Measurements from ENCODE around the gene MYO5B.

Gene MYO5B

GRCh38 chr18:50080316-50080715 is 114.6 kb downstream of the MYO5B start:
- H4K8ac ChIP-seq (ENCODE audit: low read depth, low read length), result no peak overlapping the region
- peaks cover 0 to 1% of the 10 kb centered on the region in 2 donors for H3K4me1 ChIP-seq (ENCODE audit: control insufficient read depth in 2 of 2, insufficient read depth in 1 of 2, low read depth in 1 of 2, low read length in 2 of 2)
- H3K4ac ChIP-seq (ENCODE audit: low read length), result no peak overlapping the region
- no peak overlapping the region for H3K4me3 ChIP-seq (ENCODE audit: low read length in 2 of 2)
- no peak overlapping the region for H3K14ac ChIP-seq (ENCODE audit: low read length)
- DNase-seq (ENCODE audit: low spot score), result no peak
- no peak overlapping the region for H2BK15ac ChIP-seq (ENCODE audit: low read length)
- H3K23ac ChIP-seq (ENCODE audit: low read depth, low read length, poor library complexity), result no peak overlapping the region
- H3K79me1 ChIP-seq (ENCODE audit: low read depth, low read length), result no peaks in the 10 kb centered on the region
- H3K27me3 ChIP-seq (ENCODE audit: control insufficient read depth in 3 of 3, insufficient read depth in 3 of 3, low read depth in 1 of 3, low read length in 3 of 3), result peaks cover 0 to 5% (median 0%) of the 10 kb centered on the region in 3 experiments
- H3K36me3 ChIP-seq (replicated peaks in 1 of 2; ENCODE audit: control insufficient read depth in 2 of 2, insufficient read depth in 2 of 2, low read length in 2 of 2), result no peaks in the 10 kb centered on the region
- H4K91ac ChIP-seq (ENCODE audit: low read depth, low read length, poor library complexity), result no peak overlapping the region
- H3K27ac ChIP-seq (replicated peaks; ENCODE audit: low read length), result no peak overlapping the region
- no peak overlapping the region for H2AK5ac ChIP-seq (ENCODE audit: low read depth, low read length)
- no peak overlapping the region for H2BK12ac ChIP-seq (ENCODE audit: low read length)
- H3K18ac ChIP-seq (ENCODE audit: low read length), result no peak overlapping the region
- H3K9me3 ChIP-seq (replicated peaks in 1 of 2; ENCODE audit: control insufficient read depth in 2 of 2, insufficient read depth in 1 of 2, low read depth in 1 of 2, low read length in 2 of 2), result no peaks in the 10 kb centered on the region
- no CpG with 5 or more reads among the region's 4 CpGs for WGBS, 2 donors (ENCODE audit: extremely low coverage in 2 of 2, insufficient read length in 2 of 2, insufficient replicate concordance in 1 of 2)
- no peak overlapping the region for H3K4me2 ChIP-seq (ENCODE audit: insufficient read depth, low read length, poor library complexity, severe bottlenecking)
- H2BK120ac ChIP-seq (ENCODE audit: low read depth, low read length), result no peak overlapping the region
- no peak overlapping the region for H2AFZ ChIP-seq (ENCODE audit: low read length)
- H3K9ac ChIP-seq (ENCODE audit: low read depth, low read length, poor library complexity), result no peak overlapping the region
- H2BK5ac ChIP-seq (ENCODE audit: low read length), result no peak overlapping the region

GRCh38 chr18:50079571-50080295 is 115.2 kb downstream of the MYO5B start:
- no peak overlapping the region for H4K8ac ChIP-seq (ENCODE audit: low read depth, low read length)

GRCh38 chr18:50076277-50076676 is 118.7 kb downstream of the MYO5B start:
- WGBS, 2 donors (ENCODE audit: extremely low coverage in 2 of 2, insufficient read length in 2 of 2, insufficient replicate concordance in 1 of 2), result no CpG with 5 or more reads among the region's 6 CpGs

More at GRCh38 chr18:50079571-50080295, 115.2 kb downstream of the MYO5B start:
- Histone ChIP-seq H2AK5ac (ENCODE audit: low read depth, low read length) (no peak overlapping the region), H4K91ac (ENCODE audit: low read depth, low read length, poor library complexity) (no peak overlapping the region), H3K23ac (ENCODE audit: low read depth, low read length, poor library complexity) (no peak overlapping the region), H3K4ac (ENCODE audit: low read length) (no peak overlapping the region), H3K18ac (ENCODE audit: low read length) (no peak overlapping the region), H3K4me2 (ENCODE audit: insufficient read depth, low read length, poor library complexity, severe bottlenecking) (no peak overlapping the region), H3K36me3 (replicated peaks in 1 of 2; ENCODE audit: control insufficient read depth in 2 of 2, insufficient read depth in 2 of 2, low read length in 2 of 2) (no peaks in the 10 kb centered on the region), H3K4me1 (ENCODE audit: control insufficient read depth in 2 of 2, insufficient read depth in 1 of 2, low read depth in 1 of 2, low read length in 2 of 2) (peaks cover 0 to 1% of the 10 kb centered on the region in 2 donors), H3K4me3 (ENCODE audit: low read length in 2 of 2) (no peak overlapping the region), H3K14ac (ENCODE audit: low read length) (no peak overlapping the region), H2AFZ (ENCODE audit: low read length) (no peak overlapping the region), H3K9ac (ENCODE audit: low read depth, low read length, poor library complexity) (no peak overlapping the region), H2BK5ac (ENCODE audit: low read length) (no peak overlapping the region), H3K9me3 (replicated peaks in 1 of 2; ENCODE audit: control insufficient read depth in 2 of 2, insufficient read depth in 1 of 2, low read depth in 1 of 2, low read length in 2 of 2) (no peaks in the 10 kb centered on the region), H2BK15ac (ENCODE audit: low read length) (no peak overlapping the region), H2BK12ac (ENCODE audit: low read length) (no peak overlapping the region), H3K79me1 (ENCODE audit: low read depth, low read length) (no peaks in the 10 kb centered on the region), H2BK120ac (ENCODE audit: low read depth, low read length) (no peak overlapping the region), H3K27ac (replicated peaks; ENCODE audit: low read length) (no peak overlapping the region), H3K27me3 (ENCODE audit: control insufficient read depth in 3 of 3, insufficient read depth in 3 of 3, low read depth in 1 of 3, low read length in 3 of 3) (peaks cover 0 to 5% (median 0%) of the 10 kb centered on the region in 3 experiments)
- DNase-seq (ENCODE audit: low spot score), result no peak
- no CpG with 5 or more reads among the region's 8 CpGs for WGBS, 2 donors (ENCODE audit: extremely low coverage in 2 of 2, insufficient read length in 2 of 2, insufficient replicate concordance in 1 of 2)

GRCh38 chr18:50075772-50076171 is 119.2 kb downstream of the MYO5B start:
- H2BK12ac ChIP-seq (ENCODE audit: low read length), result no peak overlapping the region
- no peaks in the 10 kb centered on the region for H3K9me3 ChIP-seq (replicated peaks in 1 of 2; ENCODE audit: control insufficient read depth in 2 of 2, insufficient read depth in 1 of 2, low read depth in 1 of 2, low read length in 2 of 2)
- H3K18ac ChIP-seq (ENCODE audit: low read length), result no peak overlapping the region
- H2BK15ac ChIP-seq (ENCODE audit: low read length), result no peak overlapping the region
- no peaks in the 10 kb centered on the region for H3K79me1 ChIP-seq (ENCODE audit: low read depth, low read length)
- H3K4me1 ChIP-seq (ENCODE audit: control insufficient read depth in 2 of 2, insufficient read depth in 1 of 2, low read depth in 1 of 2, low read length in 2 of 2), result peaks cover 0 to 1% of the 10 kb centered on the region in 2 donors
- no peak overlapping the region for H3K27ac ChIP-seq (replicated peaks; ENCODE audit: low read length)
- no peak overlapping the region for H2BK5ac ChIP-seq (ENCODE audit: low read length)
- no peak overlapping the region for H3K4me2 ChIP-seq (ENCODE audit: insufficient read depth, low read length, poor library complexity, severe bottlenecking)
- no peak overlapping the region for H3K4me3 ChIP-seq (ENCODE audit: low read length in 2 of 2)
- no peak for DNase-seq (ENCODE audit: low spot score)
- no CpG with 5 or more reads among the region's 4 CpGs for WGBS, 2 donors (ENCODE audit: extremely low coverage in 2 of 2, insufficient read length in 2 of 2, insufficient replicate concordance in 1 of 2)
- H3K9ac ChIP-seq (ENCODE audit: low read depth, low read length, poor library complexity), result no peak overlapping the region
- H3K23ac ChIP-seq (ENCODE audit: low read depth, low read length, poor library complexity), result no peak overlapping the region
- H3K4ac ChIP-seq (ENCODE audit: low read length), result no peak overlapping the region
- H4K8ac ChIP-seq (ENCODE audit: low read depth, low read length), result no peak overlapping the region
- no peak overlapping the region for H2BK120ac ChIP-seq (ENCODE audit: low read depth, low read length)
- no peak overlapping the region for H3K14ac ChIP-seq (ENCODE audit: low read length)
- peaks cover 0 to 5% (median 0%) of the 10 kb centered on the region in 3 experiments for H3K27me3 ChIP-seq (ENCODE audit: control insufficient read depth in 3 of 3, insufficient read depth in 3 of 3, low read depth in 1 of 3, low read length in 3 of 3)
- no peak overlapping the region for H2AFZ ChIP-seq (ENCODE audit: low read length)
- H2AK5ac ChIP-seq (ENCODE audit: low read depth, low read length), result no peak overlapping the region
- no peak overlapping the region for H4K91ac ChIP-seq (ENCODE audit: low read depth, low read length, poor library complexity)
- H3K36me3 ChIP-seq (replicated peaks in 1 of 2; ENCODE audit: control insufficient read depth in 2 of 2, insufficient read depth in 2 of 2, low read length in 2 of 2), result no peaks in the 10 kb centered on the region

More at GRCh38 chr18:50076277-50076676, 118.7 kb downstream of the MYO5B start:
- no peak for DNase-seq (ENCODE audit: low spot score)
- no peaks in the 10 kb centered on the region for H3K36me3 ChIP-seq (replicated peaks in 1 of 2; ENCODE audit: control insufficient read depth in 2 of 2, insufficient read depth in 2 of 2, low read length in 2 of 2)
- H3K4me2 ChIP-seq (ENCODE audit: insufficient read depth, low read length, poor library complexity, severe bottlenecking), result no peak overlapping the region
- no peak overlapping the region for H2AFZ ChIP-seq (ENCODE audit: low read length)
- no peaks in the 10 kb centered on the region for H3K9me3 ChIP-seq (replicated peaks in 1 of 2; ENCODE audit: control insufficient read depth in 2 of 2, insufficient read depth in 1 of 2, low read depth in 1 of 2, low read length in 2 of 2)
- H3K23ac ChIP-seq (ENCODE audit: low read depth, low read length, poor library complexity), result peak overlapping the region; percentile 45
- no peak overlapping the region for H3K14ac ChIP-seq (ENCODE audit: low read length)
- peaks cover 0 to 5% (median 0%) of the 10 kb centered on the region in 3 experiments for H3K27me3 ChIP-seq (ENCODE audit: control insufficient read depth in 3 of 3, insufficient read depth in 3 of 3, low read depth in 1 of 3, low read length in 3 of 3)
- H3K4me3 ChIP-seq (ENCODE audit: low read length in 2 of 2), result no peak overlapping the region
- no peaks in the 10 kb centered on the region for H3K79me1 ChIP-seq (ENCODE audit: low read depth, low read length)
- no peak overlapping the region for H3K4ac ChIP-seq (ENCODE audit: low read length)
- H3K9ac ChIP-seq (ENCODE audit: low read depth, low read length, poor library complexity), result no peak overlapping the region
- H2BK120ac ChIP-seq (ENCODE audit: low read depth, low read length), result no peak overlapping the region
- H3K4me1 ChIP-seq (ENCODE audit: control insufficient read depth in 2 of 2, insufficient read depth in 1 of 2, low read depth in 1 of 2, low read length in 2 of 2), result peaks cover 0 to 1% of the 10 kb centered on the region in 2 donors
- H3K27ac ChIP-seq (replicated peaks; ENCODE audit: low read length), result no peak overlapping the region
- no peak overlapping the region for H2BK15ac ChIP-seq (ENCODE audit: low read length)
- peak overlapping the region; percentile 15 for H3K18ac ChIP-seq (ENCODE audit: low read length)
- H4K8ac ChIP-seq (ENCODE audit: low read depth, low read length), result no peak overlapping the region
- H2AK5ac ChIP-seq (ENCODE audit: low read depth, low read length), result no peak overlapping the region
- no peak overlapping the region for H2BK12ac ChIP-seq (ENCODE audit: low read length)
- no peak overlapping the region for H4K91ac ChIP-seq (ENCODE audit: low read depth, low read length, poor library complexity)
- H2BK5ac ChIP-seq (ENCODE audit: low read length), result no peak overlapping the region
